ENCODE measurements around the gene RADIL. TPM values are rescaled to one million over a fixed set of nuclear protein-coding genes. Genes with fewer than 3 reads are reported as not detected.
A peak's percentile ranks its signal among the peaks of the same experiment; 100 is the strongest.

The RADIL gene
- total RNA-seq, 4 donors from 2014 or later, result 2.1 to 6.8 (median 3.6) TPM

GRCh38 chr7:4820405-4820966, 63.0 kb downstream of the RADIL start:
- Histone ChIP-seq H3K27me3 (peaks cover 9% of the 10 kb centered on the region), H3K9me3 (no peaks in the 10 kb centered on the region), H3K4me1 (peaks cover 4% of the 10 kb centered on the region), H3K4me3 (no peak overlapping the region), H3K36me3 (no peaks in the 10 kb centered on the region), H3K27ac (no peak overlapping the region)
- WGBS, result 80% methylated on average over 15 of the region's 19 CpGs
- DNase-seq (ENCODE audit: low spot score in 2 of 2), result no peak
- TF ChIP-seq POLR2AphosphoS5 (IDR thresholded peaks at IDR 0.05) (no peak), EP300 (IDR thresholded peaks at IDR 0.05) (no peak), CTCF (IDR thresholded peaks at IDR 0.05) (no peak), POLR2A (IDR thresholded peaks at IDR 0.05) (no peak)

GRCh38 chr7:4819560-4820404, 63.7 kb downstream of the RADIL start:
- Histone ChIP-seq H3K4me1 (peaks cover 4% of the 10 kb centered on the region), H3K27ac (no peak overlapping the region), H3K27me3 (peaks cover 15% of the 10 kb centered on the region), H3K4me3 (no peak overlapping the region), H3K9me3 (no peaks in the 10 kb centered on the region), H3K36me3 (no peaks in the 10 kb centered on the region)
- DNase-seq (ENCODE audit: low spot score in 2 of 2), result peak in 1 of 2 donors; percentile 74
- WGBS, result 75% methylated on average over 35 of the region's 39 CpGs
- TF ChIP-seq POLR2AphosphoS5 (IDR thresholded peaks at IDR 0.05) (no peak), CTCF (IDR thresholded peaks at IDR 0.05) (no peak), EP300 (IDR thresholded peaks at IDR 0.05) (no peak), POLR2A (IDR thresholded peaks at IDR 0.05) (no peak)

- Histone ChIP-seq H3K27ac (no peak overlapping the region), H3K4me3 (no peak overlapping the region), H3K9me3 (no peaks in the 10 kb centered on the region), H3K4me1 (peaks cover 4% of the 10 kb centered on the region), H3K36me3 (no peaks in the 10 kb centered on the region), H3K27me3 (peaks cover 15% of the 10 kb centered on the region)
- 96% methylated on average over 5 of the region's 32 CpGs for WGBS
- DNase-seq (ENCODE audit: low spot score in 2 of 2), result no peak
- no peak for TF ChIP-seq EP300 (IDR thresholded peaks at IDR 0.05)
- no peak for TF ChIP-seq CTCF (IDR thresholded peaks at IDR 0.05)
- no peak for TF ChIP-seq POLR2A (IDR thresholded peaks at IDR 0.05)
These were observed 65.3 kb downstream of the RADIL start for GRCh38 chr7:4818000-4818794.

GRCh38 chr7:4817178-4817901, 66.2 kb downstream of the RADIL start:
- no peak for DNase-seq (ENCODE audit: low spot score in 2 of 2)
- H3K9me3 ChIP-seq, result no peaks in the 10 kb centered on the region
- H3K27me3 ChIP-seq, result peaks cover 15% of the 10 kb centered on the region
- TF ChIP-seq POLR2A (IDR thresholded peaks at IDR 0.05) (no peak), POLR2AphosphoS5 (IDR thresholded peaks at IDR 0.05) (no peak), EP300 (IDR thresholded peaks at IDR 0.05) (no peak), CTCF (IDR thresholded peaks at IDR 0.05) (no peak)
- no peak overlapping the region for H3K4me3 ChIP-seq
- WGBS, result 94% methylated on average over 34 of the region's 38 CpGs
- H3K4me1 ChIP-seq, result peaks cover 4% of the 10 kb centered on the region
- no peaks in the 10 kb centered on the region for H3K36me3 ChIP-seq
- H3K27ac ChIP-seq, result no peak overlapping the region
